K562 (cell line): ENCODE measurements around the gene TXLNG. TPM values are rescaled to one million over a fixed set of nuclear protein-coding genes. Genes with fewer than 3 reads are reported as not detected.

Source experiments
- CREB1 ChIP-seq, 2 experiments: sonication (generic) in 1 of 2; formaldehyde crosslinking in 1 of 2; IDR thresholded peaks; 2 replicates each; pipeline versions ENCODE4 v1.6.1 to v1.8.0; 2012 to 2022; ENCODE audit warnings: inconsistent platforms in 1 of 2, mild to moderate bottlenecking in 1 of 2, missing genetic modification reagents in 1 of 2, moderate library complexity in 1 of 2
- EP400 ChIP-seq: fragments of 450-650 bp; IDR thresholded peaks from 2 replicates; pipeline ENCODE4 v1.6.1; 2017; ENCODE audit warnings: antibody characterized with exemption, mild to moderate bottlenecking, moderate library complexity
- GABPA ChIP-seq: fragments of 200-800 bp; sonication (Bioruptor generic); conservative IDR thresholded peaks from 2 replicates; pipeline ENCODE4 v1.6.1; 2016; ENCODE audit warnings: low read depth, missing genetic modification characterization, missing compliant biosample characterization
- KLF10 ChIP-seq: fragments of 250-450 bp; sonication (Bioruptor Pico); IDR thresholded peaks from 2 replicates; pipeline ENCODE4 v1.6.1; 2021; ENCODE audit warnings: matching md5 sums
- MNT ChIP-seq, 2 experiments: fragments of 450-650 bp; conservative IDR thresholded peaks; 2 replicates each; pipeline ENCODE4 v1.6.1; 2017; ENCODE audit warnings: mild to moderate bottlenecking in 2 of 2, moderate library complexity in 2 of 2
- NFIC ChIP-seq: fragments of 450-650 bp; IDR thresholded peaks from 2 replicates; pipeline ENCODE4 v1.6.1; 2017; ENCODE audit warnings: mild to moderate bottlenecking, inconsistent platforms
- NFRKB ChIP-seq: fragments of 450-650 bp; IDR thresholded peaks from 2 replicates; pipeline ENCODE4 v1.6.1; 2016; ENCODE audit warnings: low read depth
- PHF20 ChIP-seq: fragments of 450-650 bp; IDR thresholded peaks from 2 replicates; pipeline ENCODE4 v1.6.1; 2018; ENCODE audit not compliant: partially characterized antibody
- PRDM10 ChIP-seq: fragments of 450-650 bp; IDR thresholded peaks from 2 replicates; pipeline ENCODE4 v1.6.1; 2018; ENCODE audit not compliant: partially characterized antibody
- PREB ChIP-seq: sonication (generic); formaldehyde crosslinking; IDR thresholded peaks from 2 replicates; pipeline ENCODE4 v1.8.1; 2023; ENCODE audit warnings: mild to moderate bottlenecking, missing genetic modification reagents
- RB1 ChIP-seq: fragments of 450-650 bp; IDR thresholded peaks from 2 replicates; pipeline ENCODE4 v1.6.1; 2017; ENCODE audit warnings: low read depth, mild to moderate bottlenecking
- SIX5 ChIP-seq, 2 experiments: IDR thresholded peaks; 2 replicates each; pipeline ENCODE4 v1.6.1; 2011; ENCODE audit warnings: low read length in 2 of 2, borderline replicate concordance in 1 of 2, low read depth in 1 of 2, mild to moderate bottlenecking in 1 of 2, moderate library complexity in 1 of 2; ENCODE audit not compliant: insufficient read depth in 1 of 2
- SREBF1 ChIP-seq: fragments of 150-350 bp; IDR thresholded peaks from 2 replicates; pipeline ENCODE4 v1.6.1; 2014; ENCODE audit warnings: antibody characterized with exemption, low read depth, low read length, borderline replicate concordance
- TBP ChIP-seq: optimal IDR thresholded peaks from 2 replicates; pipeline ENCODE3; 2011; ENCODE audit warnings: low read depth, low read length, improper control_type of control experiment
- TFE3 ChIP-seq: fragments of 450-650 bp; formaldehyde crosslinking; IDR thresholded peaks from 2 replicates; pipeline ENCODE4 v1.4.0; 2020; ENCODE audit warnings: mild to moderate bottlenecking, mixed read lengths
- THAP12 ChIP-seq: fragments of 250-450 bp; sonication (Bioruptor Pico); IDR thresholded peaks from 2 replicates; pipeline ENCODE4 v1.9.0; 2021; ENCODE audit warnings: mild to moderate bottlenecking, inconsistent platforms
- ZNF507 ChIP-seq: conservative IDR thresholded peaks from 2 replicates; pipeline ENCODE4 v1.6.1; 2017; ENCODE audit warnings: missing genetic modification characterization, missing compliant biosample characterization
- polyA plus RNA-seq, 8 experiments: library from polyadenylated mRNA; depleted of rRNA in 4 of 8; stranded (reverse) in 5 of 8; unstranded in 3 of 8; fragments of >200 nt; fragmentation: Nextera tagmentation in 2 of 8; fragmentation: Illumina TruSeq in 1 of 8; extraction: Ambion mirVana in 2 of 8; extraction: Trizol in 1 of 8; gene quantifications; 2 replicates each; pipeline versions ENCODE4 v1.2.1 to v1.2.3, GENCODE V29; 2011 to 2014; ENCODE audit warnings: inconsistent platforms in 1 of 8, missing spikeins in 1 of 8
- total RNA-seq, 7 experiments: library from RNA; depleted of rRNA in 6 of 7; stranded (reverse); fragments of >200 nt in 6 of 7; fragmentation: Illumina TruSeq in 2 of 7; extraction: Trizol in 2 of 7; gene quantifications; 2 replicates each; pipeline versions ENCODE4 v1.2.1 to v1.2.3, GENCODE V29; 2011 to 2021; ENCODE audit warnings: low replicate concordance in 1 of 7

The TXLNG gene
- total and polyA plus RNA-seq, 9 of the 15 experiments (the other 6 are each of a cell fraction or from before 2014, with no cell fraction given) = 13.1 to 47.0 (median 31.6) TPM

- TF ChIP-seq PREB (CRISPR knock-in tag) = no peak
- no peak for TF ChIP-seq SREBF1
- TF ChIP-seq PHF20 = peak; percentile 76
- TF ChIP-seq THAP12 = 0 out of 2 replicates have a peak, but pooled peaks have one; percentile 8
- no peak for TF ChIP-seq NFRKB
- TF ChIP-seq RB1 = peak; percentile 58
- no peak for TF ChIP-seq KLF10
- peak; percentile 72 for TF ChIP-seq GABPA
- no peak for TF ChIP-seq ZNF507
- peak; percentile 89 for TF ChIP-seq TBP
- peak; percentile 76; the same call in 1 of the 2 replicates for TF ChIP-seq EP400
- TF ChIP-seq MNT (conservative IDR thresholded peaks at IDR 0.05) = peak; percentile 66 to 79
- peak; percentile 59 to 68 for TF ChIP-seq SIX5 (IDR thresholded peaks at IDR 0.05; ENCODE audit: borderline replicate concordance in 1 of 2, insufficient read depth in 1 of 2, low read depth in 1 of 2, low read length in 2 of 2)
- peak; percentile 95 for TF ChIP-seq CREB1 (IDR thresholded peaks at IDR 0.05)
- peak; percentile 94 for TF ChIP-seq CREB1 (CRISPR knock-in tag; IDR thresholded peaks at IDR 0.05)
- peak; percentile 91 for TF ChIP-seq TFE3 (CRISPR knock-in tag)
- peak; percentile 71 for TF ChIP-seq NFIC
- TF ChIP-seq PRDM10 = peak; percentile 47
Observed at GRCh38 chrX:16786139-16786790, at the start of gene TXLNG (continued).
